ENCODE measurements around the gene KYNU. TPM values are rescaled to one million over a fixed set of nuclear protein-coding genes. Genes with fewer than 3 reads are reported as not detected.

KYNU gene
- total and polyA plus RNA-seq, 3 experiments from 2014 or later = 0.20 TPM; not detected in 2

DNA sequence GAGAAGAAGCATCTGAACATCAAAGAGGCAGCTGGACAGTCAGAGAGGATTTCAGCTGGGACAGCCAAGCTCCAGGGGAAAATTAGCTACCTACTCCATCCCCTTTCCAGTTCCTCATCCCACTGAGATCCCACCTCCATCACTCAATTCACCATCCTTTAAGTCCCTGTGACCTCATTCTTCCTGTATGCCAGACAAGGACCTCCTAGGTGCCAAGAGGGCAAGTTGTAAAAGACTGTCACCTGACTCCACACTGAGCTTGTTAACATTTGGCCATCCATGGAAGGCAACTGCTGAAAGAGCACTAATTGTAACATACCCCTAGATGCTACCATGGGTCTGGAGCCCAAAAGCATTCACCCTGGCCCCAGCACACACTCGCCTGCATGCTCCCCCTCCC, 97.8 kb downstream of the KYNU start:
- Histone ChIP-seq H3K4me1 (ENCODE audit: insufficient read depth, low read length) (no peaks in the 10 kb centered on the region), H3K27me3 (ENCODE audit: insufficient read depth, low read length, poor library complexity, severe bottlenecking) (no peaks in the 10 kb centered on the region), H3K4me3 (ENCODE audit: low read length) (no peak overlapping the region), H3K27ac (ENCODE audit: low read depth, low read length) (no peak overlapping the region), H3K36me3 (ENCODE audit: insufficient read depth, low read length) (no peaks in the 10 kb centered on the region), H3K9me3 (ENCODE audit: low read length) (no peaks in the 10 kb centered on the region)
- POLR2A ChIA-PET = no interaction called here
- H3K36me3 Mint-ChIP-seq = no peaks in the 10 kb centered on the region
- no peak for DNase-seq
- H3K4me3 Mint-ChIP-seq = no peak overlapping the region
- CTCF ChIA-PET = interaction anchor here (1.2 kb wide), 1 partner anchor 11 kb away, joined by 3 read pairs; no protein-coding TSS in a partner anchor
- H3K27ac Mint-ChIP-seq = peak overlapping the region in 1 of 8 donors; percentile 84
- H3K27me3 Mint-ChIP-seq = peaks cover 7 to 21% of the 10 kb centered on the region in 2 donors
- H3K4me1 Mint-ChIP-seq = no peaks in the 10 kb centered on the region
- no peaks in the 10 kb centered on the region for H3K9me3 Mint-ChIP-seq

DNA sequence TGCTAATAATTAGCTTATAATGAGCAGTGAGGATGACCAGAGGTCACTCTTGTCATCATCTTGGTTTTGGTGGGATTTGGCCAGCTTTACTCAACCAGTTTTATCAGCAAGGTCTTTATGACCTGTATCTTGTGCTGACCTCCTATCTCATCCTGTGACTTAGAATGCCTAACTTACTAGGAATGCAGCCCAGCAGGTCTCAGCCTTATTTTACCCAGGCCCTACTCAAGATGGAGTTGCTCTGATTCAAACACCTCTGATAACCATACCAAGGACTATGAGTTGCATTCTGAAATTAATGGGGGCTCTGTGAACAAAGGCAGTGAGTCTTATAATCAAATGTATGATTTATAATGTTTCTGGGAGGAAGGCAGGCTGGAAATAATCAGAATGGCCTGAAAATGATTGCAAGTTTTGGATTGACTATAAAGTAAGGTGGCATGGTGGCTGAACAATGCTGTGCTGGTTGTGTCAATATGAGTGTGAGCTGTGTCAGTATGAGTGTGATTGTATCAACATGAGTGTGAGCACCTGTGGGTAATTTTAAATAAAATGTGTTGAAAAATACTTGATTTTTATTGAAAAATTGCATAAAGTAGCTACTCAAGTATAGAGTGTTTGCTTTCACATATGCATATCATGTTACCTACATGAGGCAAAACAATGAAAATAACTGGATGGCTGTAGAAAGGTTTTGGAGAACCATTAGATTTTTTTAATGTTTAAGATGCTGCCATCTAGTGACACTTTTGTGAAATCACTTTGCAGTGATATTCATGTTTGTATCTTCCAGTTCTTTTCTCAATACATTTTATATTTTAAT, 103.0 kb downstream of the KYNU start:
- no peak for DNase-seq
- Mint-ChIP-seq H3K4me3 (no peak overlapping the region), H3K36me3 (no peaks in the 10 kb centered on the region), H3K4me1 (no peaks in the 10 kb centered on the region), H3K9me3 (no peaks in the 10 kb centered on the region), H3K27me3 (peaks cover 7 to 19% of the 10 kb centered on the region in 2 donors), H3K27ac (no peak overlapping the region)
- H3K36me3 ChIP-seq (ENCODE audit: insufficient read depth, low read length) = no peaks in the 10 kb centered on the region
- H3K4me1 ChIP-seq (ENCODE audit: insufficient read depth, low read length) = no peaks in the 10 kb centered on the region
- H3K27me3 ChIP-seq (ENCODE audit: insufficient read depth, low read length, poor library complexity, severe bottlenecking) = no peaks in the 10 kb centered on the region
- ChIA-PET CTCF (no interaction called here), POLR2A (no interaction called here)
- H3K4me3 ChIP-seq (ENCODE audit: low read length) = no peak overlapping the region
- H3K27ac ChIP-seq (ENCODE audit: low read depth, low read length) = no peak overlapping the region
- H3K9me3 ChIP-seq (ENCODE audit: low read length) = no peaks in the 10 kb centered on the region

DNA sequence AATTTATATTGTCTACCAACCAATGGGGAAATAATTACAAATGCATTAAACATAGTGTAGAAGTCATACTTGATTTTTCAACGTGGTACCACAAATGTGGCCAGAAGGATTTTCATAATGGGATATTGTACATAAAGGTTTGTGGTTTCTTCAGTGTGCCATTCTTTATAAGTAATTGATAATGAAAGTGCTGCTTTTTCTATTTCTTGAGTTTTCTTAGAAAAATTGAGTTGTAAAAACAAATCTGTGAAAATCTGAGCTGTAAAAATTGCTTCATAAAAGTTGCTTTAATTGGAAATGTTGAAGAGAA, 103.6 kb downstream of the KYNU start:
- Mint-ChIP-seq H3K4me3 (no peak overlapping the region), H3K9me3 (no peaks in the 10 kb centered on the region), H3K27me3 (peaks cover 4 to 13% of the 10 kb centered on the region in 2 donors), H3K27ac (no peak overlapping the region), H3K4me1 (no peaks in the 10 kb centered on the region), H3K36me3 (no peaks in the 10 kb centered on the region)
- Histone ChIP-seq H3K9me3 (ENCODE audit: low read length) (no peaks in the 10 kb centered on the region), H3K27ac (ENCODE audit: low read depth, low read length) (no peak overlapping the region), H3K4me1 (ENCODE audit: insufficient read depth, low read length) (no peaks in the 10 kb centered on the region), H3K4me3 (ENCODE audit: low read length) (no peak overlapping the region), H3K27me3 (ENCODE audit: insufficient read depth, low read length, poor library complexity, severe bottlenecking) (no peaks in the 10 kb centered on the region), H3K36me3 (ENCODE audit: insufficient read depth, low read length) (no peaks in the 10 kb centered on the region)
- ChIA-PET CTCF (no interaction called here), POLR2A (no interaction called here)
- no peak for DNase-seq

DNA sequence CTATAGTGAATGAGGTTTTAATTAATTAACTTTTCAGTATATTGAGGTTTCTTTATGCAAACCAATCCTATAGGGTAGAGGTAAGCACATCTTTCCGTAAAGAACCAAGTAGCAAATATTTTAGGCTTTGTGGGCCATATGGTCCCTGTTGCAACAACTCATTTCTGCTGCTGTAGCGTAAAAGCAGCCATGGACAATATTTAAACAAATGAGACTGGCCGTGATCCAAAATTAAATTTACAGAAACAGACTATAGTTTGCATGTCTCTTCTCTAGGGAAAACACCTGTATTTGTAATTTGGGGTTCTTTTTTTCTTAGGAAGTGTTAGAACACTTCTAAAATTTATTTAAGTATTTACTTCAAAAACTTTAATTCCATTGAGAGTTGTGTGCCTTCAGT, 104.3 kb downstream of the KYNU start:
- H3K4me3 Mint-ChIP-seq = no peak overlapping the region
- no peaks in the 10 kb centered on the region for H3K9me3 Mint-ChIP-seq
- no peak overlapping the region for H3K27ac Mint-ChIP-seq
- H3K27me3 ChIP-seq (ENCODE audit: insufficient read depth, low read length, poor library complexity, severe bottlenecking) = no peaks in the 10 kb centered on the region
- no peak for DNase-seq
- H3K4me1 Mint-ChIP-seq = no peaks in the 10 kb centered on the region
- H3K4me3 ChIP-seq (ENCODE audit: low read length) = no peak overlapping the region
- no peaks in the 10 kb centered on the region for H3K36me3 Mint-ChIP-seq
- H3K4me1 ChIP-seq (ENCODE audit: insufficient read depth, low read length) = no peaks in the 10 kb centered on the region
- ChIA-PET POLR2A (no interaction called here), CTCF (no interaction called here)
- H3K9me3 ChIP-seq (ENCODE audit: low read length) = no peaks in the 10 kb centered on the region
- H3K27ac ChIP-seq (ENCODE audit: low read depth, low read length) = no peak overlapping the region
- peaks cover 3 to 10% of the 10 kb centered on the region in 2 donors for H3K27me3 Mint-ChIP-seq
- H3K36me3 ChIP-seq (ENCODE audit: insufficient read depth, low read length) = no peaks in the 10 kb centered on the region

DNA sequence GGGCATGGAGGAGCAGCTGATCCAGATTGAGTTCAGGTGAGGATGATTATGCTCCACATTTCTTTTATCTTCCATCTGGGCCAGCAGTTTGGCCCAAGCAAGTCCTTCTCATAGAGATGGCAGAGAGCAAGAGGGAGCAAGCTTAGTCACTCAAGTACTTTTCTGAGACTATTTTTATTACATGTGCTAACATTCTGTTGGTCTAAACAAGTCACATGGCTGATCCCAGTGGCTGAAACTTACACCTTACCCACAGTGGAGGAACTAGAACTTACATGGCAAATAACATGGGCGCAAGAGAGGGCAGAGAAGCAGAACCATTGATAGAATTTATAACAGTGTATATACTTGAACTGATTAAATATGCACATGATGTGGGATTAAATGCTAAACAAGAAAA, 105.7 kb downstream of the KYNU start:
- no peaks in the 10 kb centered on the region for H3K9me3 Mint-ChIP-seq
- Histone ChIP-seq H3K36me3 (ENCODE audit: insufficient read depth, low read length) (no peaks in the 10 kb centered on the region), H3K9me3 (ENCODE audit: low read length) (no peaks in the 10 kb centered on the region), H3K4me1 (ENCODE audit: insufficient read depth, low read length) (no peaks in the 10 kb centered on the region), H3K27me3 (ENCODE audit: insufficient read depth, low read length, poor library complexity, severe bottlenecking) (no peaks in the 10 kb centered on the region), H3K27ac (ENCODE audit: low read depth, low read length) (no peak overlapping the region), H3K4me3 (ENCODE audit: low read length) (no peak overlapping the region)
- no peak overlapping the region for H3K4me3 Mint-ChIP-seq
- CTCF ChIA-PET = no interaction called here
- peaks cover 6 to 9% of the 10 kb centered on the region in 2 donors for H3K27me3 Mint-ChIP-seq
- POLR2A ChIA-PET = no interaction called here
- H3K27ac Mint-ChIP-seq = no peak overlapping the region
- H3K36me3 Mint-ChIP-seq = no peaks in the 10 kb centered on the region
- H3K4me1 Mint-ChIP-seq = no peaks in the 10 kb centered on the region
- no peak for DNase-seq

DNA sequence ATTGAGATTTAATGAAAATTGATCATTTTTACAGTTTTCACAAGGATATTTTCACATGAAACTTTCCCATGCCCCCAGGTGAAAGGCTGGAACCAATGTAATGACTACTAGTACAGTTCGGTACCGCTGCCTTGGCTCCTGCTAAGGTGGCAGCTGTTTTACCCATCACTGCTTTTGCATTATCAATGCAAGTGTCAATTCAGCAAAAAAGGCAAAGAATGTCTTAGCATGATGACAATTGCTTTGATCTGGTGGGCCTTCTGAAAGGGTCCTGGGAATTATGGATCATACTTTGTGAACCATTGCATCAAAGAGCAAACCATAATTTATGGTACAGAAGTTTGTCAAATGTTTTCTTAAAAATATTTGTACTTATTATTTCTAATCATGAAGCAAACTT, 107.2 kb downstream of the KYNU start:
- Mint-ChIP-seq H3K27me3 (peaks cover 6 to 9% of the 10 kb centered on the region in 2 donors), H3K4me3 (no peak overlapping the region), H3K4me1 (peaks cover 2 to 6% (median 3%) of the 10 kb centered on the region in 3 donors), H3K27ac (no peak overlapping the region), H3K9me3 (no peaks in the 10 kb centered on the region), H3K36me3 (no peaks in the 10 kb centered on the region)
- no peak overlapping the region for H3K4me3 ChIP-seq (ENCODE audit: low read length)
- no peaks in the 10 kb centered on the region for H3K36me3 ChIP-seq (ENCODE audit: insufficient read depth, low read length)
- no peaks in the 10 kb centered on the region for H3K4me1 ChIP-seq (ENCODE audit: insufficient read depth, low read length)
- CTCF ChIA-PET = no interaction called here
- H3K9me3 ChIP-seq (ENCODE audit: low read length) = no peaks in the 10 kb centered on the region
- DNase-seq = no peak
- POLR2A ChIA-PET = no interaction called here
- no peak overlapping the region for H3K27ac ChIP-seq (ENCODE audit: low read depth, low read length)
- H3K27me3 ChIP-seq (ENCODE audit: insufficient read depth, low read length, poor library complexity, severe bottlenecking) = no peaks in the 10 kb centered on the region

DNA sequence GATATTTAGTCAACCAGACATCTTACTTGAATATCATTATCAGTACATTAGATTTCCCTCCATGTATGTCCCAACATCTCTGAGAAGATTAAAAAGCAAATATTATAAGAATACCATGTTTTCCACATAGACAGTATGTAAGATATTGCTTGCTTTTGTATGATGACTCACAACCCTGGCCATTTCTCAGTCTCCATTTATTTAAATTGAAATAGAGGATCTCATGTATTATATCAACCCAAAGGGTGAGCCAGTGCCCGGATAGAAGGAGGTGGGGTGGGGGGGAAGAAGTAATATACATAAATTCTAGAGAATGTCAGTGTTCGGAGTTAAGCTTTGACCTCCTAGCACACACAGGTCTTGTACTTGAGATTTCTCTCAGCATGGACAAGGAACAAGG, 109.6 kb downstream of the KYNU start:
- no peaks in the 10 kb centered on the region for H3K27me3 ChIP-seq (ENCODE audit: insufficient read depth, low read length, poor library complexity, severe bottlenecking)
- Mint-ChIP-seq H3K4me3 (no peak overlapping the region), H3K27ac (no peak overlapping the region), H3K36me3 (no peaks in the 10 kb centered on the region), H3K27me3 (peaks cover 6% of the 10 kb centered on the region in 2 donors), H3K4me1 (peaks cover 2 to 6% (median 4%) of the 10 kb centered on the region in 3 donors), H3K9me3 (no peaks in the 10 kb centered on the region)
- H3K36me3 ChIP-seq (ENCODE audit: insufficient read depth, low read length) = no peaks in the 10 kb centered on the region
- no peak for DNase-seq
- no peak overlapping the region for H3K4me3 ChIP-seq (ENCODE audit: low read length)
- H3K9me3 ChIP-seq (ENCODE audit: low read length) = no peaks in the 10 kb centered on the region
- H3K27ac ChIP-seq (ENCODE audit: low read depth, low read length) = no peak overlapping the region
- no peaks in the 10 kb centered on the region for H3K4me1 ChIP-seq (ENCODE audit: insufficient read depth, low read length)
- CTCF ChIA-PET = no interaction called here
- POLR2A ChIA-PET = no interaction called here

DNA sequence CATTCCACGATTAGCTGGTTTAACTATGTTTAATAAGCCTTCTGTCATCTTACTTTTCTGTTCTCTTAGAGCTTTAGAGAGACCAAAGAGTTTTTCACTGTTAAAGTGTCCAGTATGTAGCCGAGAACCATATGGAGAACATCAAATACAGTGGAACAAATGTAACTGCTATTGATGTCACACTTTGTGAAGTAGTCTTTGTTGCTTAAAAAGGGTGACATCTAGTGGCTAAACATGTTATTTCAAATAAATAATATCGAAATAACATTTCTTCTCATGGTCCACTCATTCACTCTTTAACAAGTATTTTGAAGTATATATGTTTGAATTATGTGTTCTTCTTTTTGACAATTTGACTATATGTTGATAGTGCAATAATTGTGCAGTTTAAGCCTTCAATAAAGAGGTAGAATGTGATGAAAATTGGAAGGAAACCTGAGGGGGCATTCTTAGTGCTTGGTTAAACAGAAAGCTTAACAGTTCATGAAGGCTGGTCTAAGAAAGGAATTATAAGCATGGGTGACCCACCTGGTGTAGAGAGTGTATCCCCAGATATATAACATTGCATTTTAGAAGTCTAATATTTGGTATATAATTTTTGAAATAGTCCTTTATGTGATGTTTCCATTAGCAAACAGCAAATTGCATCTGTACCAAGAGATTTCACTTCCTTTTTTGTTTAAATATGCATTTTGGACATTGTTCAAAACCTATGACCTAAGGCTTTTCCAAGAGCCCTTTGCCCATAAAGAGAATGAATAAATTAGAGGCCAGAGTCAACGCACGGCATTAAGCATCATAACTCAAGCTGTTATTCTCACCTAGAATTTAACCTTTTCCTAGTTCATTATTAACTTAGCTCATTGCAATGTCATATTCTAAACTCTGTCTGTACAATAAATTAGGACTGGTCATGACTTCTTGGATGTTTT, 112.1 kb downstream of the KYNU start:
- ChIA-PET POLR2A (no interaction called here), CTCF (interaction anchor here (1.5 kb wide), 1 partner anchor 11 kb away, joined by 6 read pairs; no protein-coding TSS in a partner anchor)
- H3K27ac Mint-ChIP-seq = no peak overlapping the region
- peak in 1 of 5 donors; percentile 11 for DNase-seq
- peaks cover 6 to 12% of the 10 kb centered on the region in 2 donors for H3K27me3 Mint-ChIP-seq
- no peak overlapping the region for H3K4me3 ChIP-seq (ENCODE audit: low read length)
- H3K36me3 ChIP-seq (ENCODE audit: insufficient read depth, low read length) = no peaks in the 10 kb centered on the region
- peaks cover 2 to 6% (median 4%) of the 10 kb centered on the region in 3 donors for H3K4me1 Mint-ChIP-seq
- no peaks in the 10 kb centered on the region for H3K36me3 Mint-ChIP-seq
- H3K4me1 ChIP-seq (ENCODE audit: insufficient read depth, low read length) = no peaks in the 10 kb centered on the region
- H3K9me3 Mint-ChIP-seq = no peaks in the 10 kb centered on the region
- H3K27ac ChIP-seq (ENCODE audit: low read depth, low read length) = no peak overlapping the region
- H3K27me3 ChIP-seq (ENCODE audit: insufficient read depth, low read length, poor library complexity, severe bottlenecking) = no peaks in the 10 kb centered on the region
- H3K9me3 ChIP-seq (ENCODE audit: low read length) = no peaks in the 10 kb centered on the region
- H3K4me3 Mint-ChIP-seq = no peak overlapping the region
